ENCODE measurements around the gene METTL25B.

METTL25B gene

DNA sequence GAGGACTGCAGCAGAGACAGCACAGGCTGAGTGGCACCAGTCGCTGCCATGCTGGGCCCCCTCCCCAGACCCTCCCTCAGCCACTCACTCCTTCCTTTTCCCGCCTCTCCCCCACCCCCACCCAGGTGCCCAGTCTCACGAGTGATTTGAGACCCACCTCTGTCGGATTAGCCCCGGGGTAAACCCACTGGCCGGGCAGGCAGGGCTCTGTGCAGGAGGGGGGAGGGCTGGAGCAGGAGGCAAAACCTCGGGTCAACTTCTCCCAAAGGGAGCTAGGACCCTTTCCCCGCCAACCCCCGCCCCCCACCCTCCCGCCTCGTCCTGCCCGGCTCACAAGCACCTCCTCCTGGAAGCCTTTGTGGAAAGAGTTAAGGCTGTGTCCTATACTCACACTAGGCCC is 16.1 kb downstream of the METTL25B start:
- intact Hi-C loops (cut with micrococcal nuclease): no loop called here
- no peak overlapping the region for H3K4me3 Mint-ChIP-seq
- H3K4me1 Mint-ChIP-seq (ENCODE audit: low read depth): peaks cover 78% of the 10 kb centered on the region
- peaks cover 79% of the 10 kb centered on the region for H3K36me3 Mint-ChIP-seq (ENCODE audit: low read depth)
- no peaks in the 10 kb centered on the region for H3K9me3 Mint-ChIP-seq
- peak overlapping the region; percentile 92 for H3K27ac Mint-ChIP-seq
- no peaks in the 10 kb centered on the region for H3K27me3 Mint-ChIP-seq

DNA sequence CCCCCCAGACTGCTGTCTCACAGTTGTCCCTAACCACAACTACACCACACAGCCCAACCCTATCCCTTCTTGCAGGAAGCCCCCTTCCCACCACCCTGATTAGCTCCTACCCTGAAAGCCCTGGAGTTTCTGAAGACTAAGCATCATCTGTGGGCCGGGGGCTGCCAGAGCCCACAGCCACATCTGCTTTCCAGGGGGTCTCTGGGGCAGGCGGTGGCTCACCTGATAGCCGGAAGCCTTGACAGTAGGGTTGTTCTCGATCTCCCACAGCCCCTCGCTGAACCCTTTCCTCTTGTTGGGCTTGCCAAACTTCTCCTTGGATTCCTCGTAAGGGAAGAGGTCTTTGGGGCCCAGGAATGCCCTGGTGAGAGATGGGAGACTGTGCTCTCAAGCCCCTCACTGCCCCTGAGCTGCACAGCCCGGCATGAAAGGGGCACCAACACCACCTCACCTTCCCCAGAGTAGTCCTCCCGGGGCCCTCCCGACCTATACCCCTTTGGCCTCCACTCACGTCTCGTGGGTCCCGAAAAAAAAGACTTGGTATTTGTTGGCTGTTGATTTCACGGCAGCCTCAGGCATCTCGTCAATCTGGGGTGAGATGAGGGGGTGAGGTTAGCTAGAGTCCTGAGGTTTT is 16.6 kb downstream of the METTL25B start:
- Mint-ChIP-seq H3K27me3 (no peaks in the 10 kb centered on the region), H3K36me3 (ENCODE audit: low read depth) (peaks cover 85% of the 10 kb centered on the region), H3K27ac (peak overlapping the region; percentile 92), H3K9me3 (no peaks in the 10 kb centered on the region), H3K4me3 (no peak overlapping the region), H3K4me1 (ENCODE audit: low read depth) (peaks cover 83% of the 10 kb centered on the region)
- intact Hi-C loops (cut with micrococcal nuclease): no loop called here

DNA sequence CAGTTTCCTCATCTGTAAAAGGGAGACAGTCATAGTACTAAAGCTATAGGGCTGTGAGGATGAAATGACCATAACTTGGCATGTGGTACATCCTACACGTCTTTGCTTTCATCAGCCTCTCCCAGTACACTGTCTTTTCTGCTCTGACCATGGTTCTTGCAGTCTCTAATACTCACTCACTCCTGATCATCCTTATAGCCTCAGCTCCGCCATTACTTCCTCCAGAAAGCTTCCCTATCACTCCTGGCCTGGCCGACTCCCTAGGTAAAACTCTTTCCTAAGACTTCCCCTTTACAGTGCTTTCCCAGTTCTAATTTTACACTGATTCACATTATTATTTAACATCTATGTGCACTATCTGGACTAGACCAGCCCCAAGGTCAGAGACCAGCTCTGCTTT is 17.6 kb downstream of the METTL25B start:
- Mint-ChIP-seq H3K36me3 (ENCODE audit: low read depth) (peaks cover 88% of the 10 kb centered on the region), H3K4me1 (ENCODE audit: low read depth) (peaks cover 89% of the 10 kb centered on the region), H3K27me3 (no peaks in the 10 kb centered on the region), H3K4me3 (peak overlapping the region; percentile 21), H3K27ac (peak overlapping the region; percentile 92), H3K9me3 (no peaks in the 10 kb centered on the region)
- intact Hi-C loops (cut with micrococcal nuclease): no loop called here

DNA sequence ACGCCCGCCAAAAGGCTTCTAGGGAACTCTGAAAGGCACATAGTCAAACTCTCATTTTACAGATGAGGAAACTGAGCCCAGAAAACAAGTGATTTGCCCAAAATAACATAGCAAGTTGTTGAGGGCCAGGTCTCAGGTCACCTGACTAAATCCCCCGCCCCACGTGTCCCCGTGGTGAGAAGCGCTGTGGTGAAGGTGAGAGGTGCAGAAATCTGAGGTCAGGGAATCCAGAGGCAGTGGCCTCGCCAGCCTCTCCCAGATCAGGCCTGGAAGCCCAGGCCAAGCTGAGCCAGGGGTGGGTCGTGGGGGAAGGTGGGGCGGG is 18.1 kb downstream of the METTL25B start:
- Mint-ChIP-seq H3K27ac (peak overlapping the region; percentile 92), H3K36me3 (ENCODE audit: low read depth) (peaks cover 87% of the 10 kb centered on the region), H3K27me3 (no peaks in the 10 kb centered on the region), H3K4me3 (peak overlapping the region; percentile 90), H3K9me3 (no peaks in the 10 kb centered on the region), H3K4me1 (ENCODE audit: low read depth) (peaks cover 86% of the 10 kb centered on the region)
- intact Hi-C loops (cut with micrococcal nuclease): no loop called here

DNA sequence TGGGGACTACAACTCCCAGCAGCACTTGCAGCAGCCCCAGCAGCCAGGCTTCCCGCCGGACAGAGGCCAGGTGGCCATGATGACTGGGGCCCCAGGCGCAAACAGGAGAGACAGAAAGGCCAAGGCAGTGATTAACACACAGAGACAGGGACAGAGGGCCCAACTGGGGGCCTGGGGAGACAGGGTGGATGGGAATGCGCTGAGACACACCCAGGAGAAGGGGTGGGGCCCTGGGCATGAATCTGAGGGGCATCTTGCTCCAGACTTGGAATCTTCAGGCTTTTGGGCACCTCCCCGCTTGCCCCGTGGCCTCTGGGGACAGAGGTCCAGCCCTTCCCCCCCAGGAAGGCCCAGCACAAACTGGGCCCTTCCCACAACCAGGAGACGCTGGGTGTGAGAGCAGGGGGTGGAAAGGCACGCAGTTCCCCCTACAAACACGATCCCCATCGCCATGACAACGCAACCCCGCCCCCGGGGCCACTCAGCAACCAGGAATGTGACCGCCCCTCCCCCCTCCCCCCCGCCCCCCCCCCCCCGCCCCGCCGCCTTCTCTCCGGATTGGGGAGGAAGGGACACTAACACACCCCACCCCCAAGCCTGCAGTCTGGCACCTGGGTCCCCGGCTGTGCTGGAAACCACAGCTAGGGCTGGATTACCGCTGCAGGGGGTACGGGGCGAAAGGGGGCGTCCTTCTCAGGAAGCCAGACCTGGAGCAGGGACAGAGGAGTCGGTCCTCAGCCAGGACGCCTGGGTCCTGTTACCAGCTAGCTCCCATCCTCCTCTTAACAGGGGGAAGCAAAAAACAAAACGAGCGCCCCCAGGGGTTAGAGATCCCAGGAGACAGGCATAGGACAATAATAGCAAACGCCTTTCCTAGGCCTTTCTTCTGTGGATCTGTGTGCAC is 18.7 kb downstream of the METTL25B start:
- H3K27me3 Mint-ChIP-seq: no peaks in the 10 kb centered on the region
- peaks cover 84% of the 10 kb centered on the region for H3K36me3 Mint-ChIP-seq (ENCODE audit: low read depth)
- H3K4me1 Mint-ChIP-seq (ENCODE audit: low read depth): peaks cover 80% of the 10 kb centered on the region

DNA sequence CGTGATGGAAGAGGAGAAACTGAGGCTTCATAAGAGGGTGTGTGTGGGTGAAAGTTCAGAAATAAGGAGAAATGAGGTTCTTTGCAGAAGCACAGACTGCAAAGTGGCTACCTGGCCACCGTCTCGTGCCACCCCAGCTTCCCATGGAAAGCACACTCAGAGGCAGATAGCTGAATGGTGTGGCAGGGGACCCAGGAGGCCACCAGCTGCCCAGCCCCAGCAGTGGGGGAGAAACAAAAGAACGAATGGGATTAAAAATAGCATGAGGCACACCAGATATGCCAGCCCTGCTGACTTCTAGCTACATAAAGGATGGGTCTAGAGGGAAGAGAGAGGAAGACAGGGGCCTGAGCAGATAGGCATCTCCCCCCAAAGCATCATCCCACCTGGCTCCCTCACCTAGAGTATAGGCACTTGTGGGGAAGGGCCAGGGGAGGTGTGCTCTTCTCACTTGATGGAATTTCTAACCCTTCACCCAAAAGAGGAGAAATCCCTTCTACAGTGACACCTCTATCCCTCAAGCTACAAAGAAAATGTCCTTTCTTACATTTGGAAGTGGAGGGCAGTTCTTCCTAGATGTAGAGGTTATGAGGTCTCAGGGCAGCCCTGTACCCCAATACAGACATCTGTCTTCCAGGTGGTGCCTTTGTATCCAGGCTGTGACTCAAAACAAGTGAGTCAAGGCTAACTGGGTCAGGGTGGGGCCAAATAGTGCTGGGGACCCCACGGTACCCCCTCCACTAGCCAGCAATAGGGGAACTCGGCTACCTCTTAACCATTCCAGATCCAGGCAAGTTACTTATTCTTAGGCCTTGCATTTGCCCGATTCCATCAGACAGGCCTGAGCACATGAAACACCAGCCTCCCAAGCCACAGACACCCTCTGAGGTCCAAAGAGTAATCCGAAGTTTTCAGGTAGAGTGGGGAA is 19.7 kb downstream of the METTL25B start:
- peak overlapping the region; percentile 92 for H3K27ac Mint-ChIP-seq
- peaks cover 77% of the 10 kb centered on the region for H3K36me3 Mint-ChIP-seq (ENCODE audit: low read depth)
- H3K4me1 Mint-ChIP-seq (ENCODE audit: low read depth): peaks cover 78% of the 10 kb centered on the region
- intact Hi-C loops (cut with micrococcal nuclease): no loop called here
- H3K27me3 Mint-ChIP-seq: no peaks in the 10 kb centered on the region
- H3K4me3 Mint-ChIP-seq: peak overlapping the region; percentile 90
- no peaks in the 10 kb centered on the region for H3K9me3 Mint-ChIP-seq

More for the DNA sequence above, 18.7 kb downstream of the METTL25B start:
- intact Hi-C loops (cut with micrococcal nuclease): no loop called here
- Mint-ChIP-seq H3K9me3 (no peaks in the 10 kb centered on the region), H3K4me3 (peak overlapping the region; percentile 90), H3K27ac (peak overlapping the region; percentile 92)

DNA sequence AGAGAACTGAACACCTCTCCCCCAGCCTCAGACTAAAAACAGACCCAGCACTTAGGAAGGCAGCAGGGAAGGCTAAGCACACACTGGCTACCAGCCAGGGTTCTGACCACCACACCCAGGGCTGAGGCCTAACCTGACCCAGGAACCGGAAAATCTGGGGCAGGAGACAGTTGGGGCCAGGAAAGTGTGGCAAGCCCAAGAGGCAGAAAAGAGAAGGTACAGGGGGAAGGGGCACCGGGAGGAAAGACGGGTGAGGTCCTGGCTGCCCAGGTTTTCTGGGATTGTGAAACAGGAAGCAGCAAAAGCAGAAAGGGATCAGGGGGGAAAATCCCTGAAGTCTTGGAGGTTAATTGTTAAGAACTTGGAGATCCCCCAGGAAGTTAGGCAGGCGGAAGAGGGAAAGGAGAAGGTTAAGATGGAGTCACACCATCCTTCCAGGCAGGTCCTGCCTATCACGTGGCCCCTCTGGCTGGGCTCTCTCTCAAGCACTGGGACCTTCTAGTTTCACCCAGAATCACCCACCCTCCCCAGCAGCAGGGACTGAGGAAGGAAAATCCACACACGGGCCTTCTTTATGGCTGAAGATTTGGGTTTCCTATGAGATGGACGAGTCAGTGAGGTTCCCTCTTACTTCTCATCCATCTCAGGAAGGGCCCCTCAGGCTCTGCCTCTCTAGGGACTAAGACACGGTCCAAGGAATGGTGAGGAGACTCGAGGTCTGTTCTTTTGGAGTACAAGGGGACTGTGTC is 20.6 kb downstream of the METTL25B start:
- intact Hi-C loops (cut with micrococcal nuclease): no loop called here
- no peaks in the 10 kb centered on the region for H3K9me3 Mint-ChIP-seq
- H3K4me3 Mint-ChIP-seq: peak overlapping the region; percentile 90
- peaks cover 72% of the 10 kb centered on the region for H3K4me1 Mint-ChIP-seq (ENCODE audit: low read depth)
- H3K27me3 Mint-ChIP-seq: no peaks in the 10 kb centered on the region
- H3K27ac Mint-ChIP-seq: peak overlapping the region; percentile 92
- H3K36me3 Mint-ChIP-seq (ENCODE audit: low read depth): peaks cover 69% of the 10 kb centered on the region

DNA sequence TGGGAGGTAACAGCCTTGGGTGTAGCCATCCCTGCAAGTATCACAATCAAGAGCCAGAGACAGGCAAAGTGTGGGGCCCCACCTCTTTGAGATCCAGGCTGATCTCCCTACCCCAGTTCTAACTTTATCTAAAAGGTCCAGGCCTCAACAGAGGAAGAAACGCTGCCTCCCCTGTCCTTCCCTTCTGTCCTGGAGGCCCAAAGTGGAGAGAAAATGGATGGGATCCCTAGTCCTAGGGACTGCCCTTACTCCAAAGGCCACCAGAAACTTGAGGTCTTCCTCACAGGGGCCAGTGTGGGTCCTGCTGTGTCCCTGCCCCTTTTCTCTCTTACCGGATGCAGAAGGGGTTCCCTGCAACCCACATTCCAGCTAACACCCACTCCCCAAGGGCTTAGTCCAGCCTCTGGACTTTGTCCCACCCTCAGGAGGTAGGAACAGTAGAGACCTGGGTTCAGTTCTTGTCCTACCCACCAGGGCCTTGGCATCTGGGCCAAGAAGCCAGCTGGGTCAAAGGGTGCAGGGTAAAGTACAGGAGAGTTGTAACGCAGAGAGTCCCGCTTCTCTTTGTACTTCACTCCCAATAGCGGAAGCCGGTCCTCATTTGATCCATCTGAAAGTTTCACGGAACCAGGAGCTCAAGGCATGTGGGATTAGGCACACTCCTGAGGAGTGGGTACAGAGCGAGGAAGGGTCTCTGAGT is 21.3 kb downstream of the METTL25B start:
- H3K4me1 Mint-ChIP-seq (ENCODE audit: low read depth): peaks cover 65% of the 10 kb centered on the region
- peaks cover 61% of the 10 kb centered on the region for H3K36me3 Mint-ChIP-seq (ENCODE audit: low read depth)
- peak overlapping the region; percentile 92 for H3K27ac Mint-ChIP-seq
- no peaks in the 10 kb centered on the region for H3K9me3 Mint-ChIP-seq
- H3K4me3 Mint-ChIP-seq: peak overlapping the region; percentile 90
- intact Hi-C loops (cut with micrococcal nuclease): no loop called here
- H3K27me3 Mint-ChIP-seq: no peaks in the 10 kb centered on the region

DNA sequence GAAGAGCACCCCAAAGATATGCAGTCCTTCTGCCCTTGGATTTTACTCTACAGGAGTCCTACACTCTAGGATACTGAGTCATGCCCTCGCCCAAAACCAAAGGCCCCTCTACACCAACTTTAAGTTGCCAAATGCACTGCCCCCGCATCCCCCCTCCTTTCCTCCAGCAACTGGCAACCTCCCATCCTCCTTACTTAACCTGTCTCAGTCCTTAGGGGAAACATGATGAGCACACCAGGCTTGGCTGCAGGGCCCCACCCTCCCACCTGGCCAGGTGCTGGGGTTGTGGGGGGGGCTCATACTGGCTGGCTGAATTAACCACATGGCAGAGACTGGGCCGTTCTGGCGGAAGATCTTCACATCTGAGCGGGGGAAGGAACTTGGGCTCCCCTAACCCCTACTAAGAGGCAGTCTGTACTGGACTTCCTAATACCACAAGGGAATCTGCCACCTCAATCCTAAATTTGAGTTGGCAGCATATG is 22.0 kb downstream of the METTL25B start:
- H3K9me3 Mint-ChIP-seq: no peaks in the 10 kb centered on the region
- peak overlapping the region; percentile 92 for H3K27ac Mint-ChIP-seq
- peaks cover 55% of the 10 kb centered on the region for H3K36me3 Mint-ChIP-seq (ENCODE audit: low read depth)
- H3K4me1 Mint-ChIP-seq (ENCODE audit: low read depth): peaks cover 63% of the 10 kb centered on the region
- H3K27me3 Mint-ChIP-seq: no peaks in the 10 kb centered on the region
- intact Hi-C loops (cut with micrococcal nuclease): no loop called here
- peak overlapping the region; percentile 90 for H3K4me3 Mint-ChIP-seq

DNA sequence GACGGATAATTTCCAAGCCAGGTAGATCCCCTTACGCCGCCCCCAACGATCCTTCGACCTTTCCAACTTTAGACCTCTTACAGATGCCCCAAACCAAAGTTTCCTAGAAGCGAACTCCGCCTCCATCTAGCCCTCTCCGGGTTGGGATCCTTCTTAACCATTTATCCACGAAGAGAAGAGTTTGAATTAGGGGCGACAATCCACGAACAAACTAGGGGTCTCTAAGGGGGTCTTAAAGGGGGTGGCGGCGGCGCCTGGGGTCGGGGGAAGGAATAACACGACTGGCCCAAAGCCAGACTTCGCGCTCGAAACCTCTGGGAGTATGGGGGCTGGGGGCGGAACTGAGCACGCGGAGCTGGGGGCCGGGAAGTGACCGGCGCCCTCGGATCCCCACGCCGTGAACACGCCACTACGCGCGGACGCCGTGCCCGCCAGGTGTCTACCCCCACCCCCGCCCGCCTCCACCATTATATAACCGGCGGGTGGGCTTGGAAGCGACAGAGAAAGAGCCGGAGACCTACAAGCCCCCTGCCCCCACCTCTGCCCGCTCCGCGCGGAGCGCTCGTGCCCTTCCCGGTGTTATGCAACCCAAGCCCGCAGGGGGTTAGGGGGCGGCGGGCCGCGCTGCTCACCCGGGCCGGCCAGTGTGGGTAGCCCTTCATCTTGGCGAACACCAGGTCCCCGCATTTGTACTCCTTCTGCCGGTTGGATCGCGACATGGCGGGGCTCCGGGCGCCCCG is 22.6 kb downstream of the METTL25B start:
- Mint-ChIP-seq H3K4me3 (peak overlapping the region; percentile 90), H3K36me3 (ENCODE audit: low read depth) (peaks cover 48% of the 10 kb centered on the region), H3K27me3 (no peaks in the 10 kb centered on the region), H3K9me3 (no peaks in the 10 kb centered on the region), H3K4me1 (ENCODE audit: low read depth) (peaks cover 58% of the 10 kb centered on the region), H3K27ac (peak overlapping the region; percentile 92)
- intact Hi-C loops (cut with micrococcal nuclease): loop anchor here (1.0 kb wide), 2 partner anchors 10 to 16 kb away; partner anchors contain the start of genes MRPL24 and PRCC

DNA sequence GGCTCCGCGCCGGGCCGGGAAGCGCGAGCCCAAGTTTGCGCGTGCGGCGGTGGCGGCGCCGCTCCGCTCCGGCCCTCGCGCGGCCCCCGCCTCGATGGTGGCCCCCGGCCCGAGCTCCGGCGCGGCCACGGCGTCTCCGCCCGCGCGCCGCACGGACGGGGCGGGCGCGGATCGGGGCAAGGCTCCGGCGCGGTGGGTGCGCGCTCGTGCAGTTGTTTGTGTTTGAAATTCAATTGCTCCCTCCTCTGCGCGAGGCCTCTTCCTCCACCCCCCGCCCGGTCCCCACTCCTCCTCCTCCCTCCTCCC is 23.1 kb downstream of the METTL25B start, which contains the start of gene HDGF:
Gene HDGF, minus strand, starts transcription at position 225 of the 306 bp plus-strand sequence. CDS start 246 bp downstream, outside the sequence.
- H3K4me3 Mint-ChIP-seq: peak within 1 kb of the TSS; percentile 91
- intact Hi-C loops (cut with micrococcal nuclease): loop anchor here (1.0 kb wide), 2 partner anchors 10 to 16 kb away; partner anchors contain the start of genes MRPL24 and PRCC
- H3K27me3 Mint-ChIP-seq: no peaks in the 10 kb centered on the region
- H3K4me1 Mint-ChIP-seq (ENCODE audit: low read depth): peaks cover 52% of the 10 kb centered on the region
- no peaks in the 10 kb centered on the region for H3K9me3 Mint-ChIP-seq
- peak within 1 kb of the TSS; percentile 92 for H3K27ac Mint-ChIP-seq
- peaks cover 43% of the 10 kb centered on the region for H3K36me3 Mint-ChIP-seq (ENCODE audit: low read depth)
